GM18502 (cell line): Measurements from ENCODE around the gene PRKCZ.

Experiments used
- ATAC-seq: cut with Tn5 transposase; IDR thresholded peaks from one replicate; pipeline ENCODE4 v1.9.1; 2021; ENCODE audit warnings: mild to moderate bottlenecking; ENCODE audit not compliant: unreplicated experiment, poor library complexity

PRKCZ gene

DNA sequence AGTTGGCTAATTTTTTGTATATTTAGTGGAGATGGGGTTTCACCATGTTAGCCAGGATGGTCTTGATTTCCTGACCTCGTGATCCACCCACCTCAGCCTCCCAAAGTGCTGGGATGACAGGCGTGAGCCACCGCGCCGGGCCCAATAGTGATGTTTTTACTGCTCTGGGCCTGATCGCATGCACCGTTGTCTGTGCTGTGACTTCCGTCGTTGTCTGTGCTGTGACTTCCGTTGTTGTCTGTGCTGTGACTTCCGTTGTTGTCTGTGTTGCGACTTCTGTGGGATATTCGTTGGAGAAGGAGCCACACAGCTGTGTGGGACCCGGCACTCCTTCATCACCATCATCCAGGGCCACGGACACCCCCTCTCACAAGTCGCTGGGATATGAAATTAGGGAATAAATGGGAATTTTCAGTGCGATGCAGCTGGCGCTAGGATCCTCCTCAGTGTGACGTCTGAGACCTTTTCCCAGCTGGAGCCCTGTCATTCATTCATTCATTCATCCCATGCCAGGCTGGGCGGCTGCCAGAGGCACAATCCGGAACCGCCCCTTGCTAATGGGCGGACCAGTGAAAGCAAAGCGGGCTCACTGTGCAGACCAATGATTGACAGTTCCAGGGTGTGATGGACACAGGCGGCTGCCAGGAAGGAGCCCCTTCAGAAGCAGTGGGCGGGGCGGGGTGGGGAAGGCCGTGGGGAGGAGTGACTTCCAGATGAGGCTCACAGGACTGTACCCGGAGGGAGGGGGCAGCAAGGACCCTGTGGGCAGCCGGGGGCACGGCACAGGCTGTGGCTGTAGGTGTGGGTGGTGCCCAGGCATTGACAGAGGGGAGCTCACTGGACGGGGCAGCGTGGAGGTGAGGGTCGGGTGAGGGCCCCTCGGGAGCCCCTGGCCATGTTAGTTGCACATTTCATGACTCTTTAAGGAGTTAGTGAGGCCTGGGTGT lies 48.9 kb downstream of the PRKCZ start:
- ATAC-seq: no peak

DNA sequence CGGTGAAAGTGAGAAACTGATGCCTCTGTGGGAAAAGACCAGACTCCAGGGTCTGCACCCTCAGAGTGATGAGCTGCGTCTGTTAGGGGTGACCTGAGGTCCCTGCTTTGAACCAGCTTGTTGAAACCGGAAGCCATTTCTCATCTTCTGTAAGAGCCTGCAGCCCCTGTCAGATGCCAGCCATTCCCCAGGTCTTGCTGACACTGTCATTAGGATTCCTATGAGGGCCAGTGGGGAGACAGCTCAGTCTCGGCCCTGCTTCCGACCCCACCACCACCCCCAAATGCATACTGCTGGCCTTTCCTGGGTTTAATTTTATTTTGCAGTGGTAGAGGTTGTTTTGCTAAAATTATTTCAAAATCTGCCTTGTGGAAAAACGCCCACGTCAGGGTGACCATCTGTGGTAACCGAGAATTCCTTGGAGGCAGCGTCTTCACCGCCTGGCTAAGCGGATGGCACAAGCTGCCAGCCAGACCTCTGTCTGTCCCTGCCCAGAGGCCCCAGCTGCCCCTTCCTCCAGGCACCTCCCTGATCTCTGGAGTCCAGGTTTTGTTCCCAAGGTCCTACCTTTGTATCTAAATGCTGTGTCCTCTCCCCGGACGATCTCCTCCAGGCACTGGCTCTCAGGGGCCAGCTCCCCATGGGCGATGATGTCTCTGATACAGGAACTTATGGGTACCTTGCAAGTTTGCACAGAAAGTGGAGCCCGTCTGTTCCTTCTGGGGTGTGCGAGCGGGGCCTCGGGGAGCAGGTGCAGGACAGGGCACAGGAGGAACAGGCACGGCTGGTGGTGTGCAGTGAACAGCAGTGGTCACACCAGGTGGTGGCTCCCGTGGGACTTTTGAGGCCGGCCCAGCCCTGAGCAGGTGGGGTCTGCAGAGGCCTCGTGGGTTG lies 49.9 kb downstream of the PRKCZ start:
- no peak for ATAC-seq

DNA sequence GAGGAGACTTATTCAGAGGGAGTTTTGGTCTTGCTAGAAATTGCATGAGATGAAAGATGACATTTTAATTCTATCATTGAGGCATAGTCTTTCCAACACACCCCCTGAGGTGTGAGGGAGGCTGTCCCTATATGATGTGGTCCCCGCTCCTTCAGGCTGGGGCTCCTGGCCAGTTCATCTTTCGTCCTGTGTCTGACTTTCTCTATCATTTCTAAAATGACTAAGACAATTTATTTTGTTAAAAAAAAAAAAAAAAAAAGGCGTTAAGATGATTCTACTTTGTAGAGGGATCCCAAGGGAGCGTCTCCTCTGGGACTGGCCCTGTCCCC lies 50.5 kb downstream of the PRKCZ start:
- no peak for ATAC-seq

DNA sequence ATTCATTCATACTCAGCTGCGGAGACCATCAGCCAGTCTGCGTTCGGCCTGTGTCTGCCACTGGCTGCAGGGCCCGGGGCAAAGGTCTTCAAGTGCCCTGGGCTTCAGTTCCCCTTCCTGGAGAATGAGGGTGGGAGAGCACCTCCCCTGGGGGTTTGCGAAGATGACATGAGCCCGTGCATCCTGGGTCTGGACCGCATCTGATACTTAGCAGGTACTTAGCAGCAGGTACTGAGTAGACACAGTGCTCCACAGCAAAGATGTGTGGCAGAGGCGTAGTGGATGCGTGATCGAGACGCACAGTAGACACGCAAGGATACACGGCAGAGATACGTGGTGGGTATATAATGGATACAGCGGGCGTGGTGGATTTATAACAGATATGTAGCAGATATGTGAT lies 51.3 kb downstream of the PRKCZ start:
- ATAC-seq: no peak

DNA sequence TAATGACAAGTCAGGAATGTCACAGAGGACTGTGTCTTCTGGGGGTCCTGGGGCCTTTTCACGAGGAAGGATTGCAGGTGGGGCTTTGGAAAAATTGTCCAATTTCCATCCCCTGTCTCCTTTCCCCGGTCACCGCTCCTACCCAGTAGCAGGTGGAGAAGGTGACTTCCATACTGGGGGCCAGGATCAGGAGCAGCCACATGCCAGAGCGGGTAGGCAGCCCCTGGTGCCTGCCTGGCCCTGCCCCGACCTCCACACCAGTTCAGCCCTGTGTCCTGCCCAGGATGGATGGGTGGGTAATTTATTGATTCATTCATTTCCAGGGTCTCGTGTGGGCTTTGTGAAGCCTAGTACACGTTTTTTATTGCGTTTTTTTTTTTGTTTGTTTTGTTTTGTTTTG lies 51.7 kb downstream of the PRKCZ start:
- ATAC-seq: no peak

DNA sequence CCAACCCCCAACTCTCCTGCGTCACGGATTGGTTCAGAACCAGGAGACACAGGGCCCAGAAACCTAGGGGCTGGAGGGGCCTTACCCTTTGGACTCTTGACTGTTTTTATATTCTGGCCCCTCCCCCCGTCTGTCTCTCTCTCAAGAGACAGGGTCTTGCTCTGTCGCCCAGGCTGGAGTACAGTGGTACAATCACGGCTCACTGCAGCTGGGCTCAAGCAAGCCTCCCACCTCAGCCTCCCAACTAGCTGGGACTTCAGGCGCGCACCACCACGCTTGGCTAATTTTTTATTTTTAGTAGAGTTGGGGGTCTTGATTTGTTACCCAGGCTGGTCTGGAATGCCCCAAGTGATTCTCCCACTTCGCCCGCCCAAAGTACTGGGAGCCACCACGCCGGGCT lies 52.5 kb downstream of the PRKCZ start:
- ATAC-seq: no peak

DNA sequence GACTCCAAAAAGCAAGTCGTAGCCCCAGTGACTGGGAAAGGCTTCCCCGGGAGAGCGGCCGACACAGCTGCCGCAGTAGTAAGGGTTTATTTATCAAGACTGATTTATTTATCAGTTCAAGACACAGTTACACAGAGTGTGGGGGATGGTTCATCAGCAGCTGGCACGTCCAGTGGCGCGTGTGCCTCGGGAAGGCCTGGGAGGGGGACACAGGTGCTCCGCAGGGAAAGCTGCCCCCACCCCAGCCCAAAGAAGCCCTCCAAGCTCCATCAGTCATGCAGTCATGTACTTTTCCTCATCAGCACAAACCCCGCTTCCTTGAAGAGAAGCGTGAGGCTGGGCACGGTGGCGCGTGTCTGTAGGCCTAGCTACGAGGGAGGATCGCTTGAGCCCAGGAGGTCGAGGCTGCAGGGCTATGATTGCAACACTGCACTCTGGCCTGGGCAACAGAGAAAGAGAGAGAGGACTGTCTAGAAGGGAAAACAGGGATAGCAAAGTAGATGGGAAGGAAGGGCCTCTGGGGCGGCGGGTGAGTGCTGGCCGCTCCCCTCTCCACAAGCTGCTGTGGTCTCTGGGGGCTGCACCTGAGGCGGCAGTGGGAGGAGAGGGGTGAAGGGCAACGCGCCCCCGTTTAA lies 53.2 kb downstream of the PRKCZ start:
- no peak for ATAC-seq

DNA sequence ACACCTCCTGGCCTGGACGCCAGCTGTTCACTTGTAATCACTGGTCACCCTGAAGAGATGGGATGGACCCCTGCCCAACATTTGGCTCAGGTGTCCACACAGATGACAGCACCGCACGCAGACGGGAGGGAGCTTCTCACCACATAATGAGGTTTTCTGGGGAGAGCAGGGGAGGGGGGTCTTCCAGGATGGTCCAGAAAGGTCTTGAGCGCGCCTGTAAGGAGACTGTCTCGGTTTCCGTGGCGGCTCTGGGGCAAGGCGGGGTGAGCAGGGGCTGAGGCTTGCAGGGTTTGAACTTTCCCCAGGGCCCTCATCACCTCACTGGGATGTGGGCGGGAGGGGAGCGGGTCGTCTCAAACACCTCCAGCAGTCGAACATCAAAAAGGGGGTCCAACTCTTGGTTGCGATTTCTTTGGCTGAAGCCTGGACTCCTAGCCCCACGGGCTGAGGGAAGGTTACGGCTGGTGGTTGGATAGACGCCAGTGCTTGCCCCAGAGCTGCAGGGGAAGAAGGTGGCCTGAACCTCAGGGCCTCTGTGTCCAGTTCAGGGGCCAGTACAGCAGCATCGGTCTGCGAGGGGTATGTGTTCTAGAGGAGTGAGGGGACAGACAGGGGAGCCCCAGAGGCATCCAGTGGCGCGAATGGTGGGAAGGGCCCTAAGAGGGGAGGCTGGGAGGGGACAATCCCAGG lies 53.8 kb downstream of the PRKCZ start:
- ATAC-seq: no peak

DNA sequence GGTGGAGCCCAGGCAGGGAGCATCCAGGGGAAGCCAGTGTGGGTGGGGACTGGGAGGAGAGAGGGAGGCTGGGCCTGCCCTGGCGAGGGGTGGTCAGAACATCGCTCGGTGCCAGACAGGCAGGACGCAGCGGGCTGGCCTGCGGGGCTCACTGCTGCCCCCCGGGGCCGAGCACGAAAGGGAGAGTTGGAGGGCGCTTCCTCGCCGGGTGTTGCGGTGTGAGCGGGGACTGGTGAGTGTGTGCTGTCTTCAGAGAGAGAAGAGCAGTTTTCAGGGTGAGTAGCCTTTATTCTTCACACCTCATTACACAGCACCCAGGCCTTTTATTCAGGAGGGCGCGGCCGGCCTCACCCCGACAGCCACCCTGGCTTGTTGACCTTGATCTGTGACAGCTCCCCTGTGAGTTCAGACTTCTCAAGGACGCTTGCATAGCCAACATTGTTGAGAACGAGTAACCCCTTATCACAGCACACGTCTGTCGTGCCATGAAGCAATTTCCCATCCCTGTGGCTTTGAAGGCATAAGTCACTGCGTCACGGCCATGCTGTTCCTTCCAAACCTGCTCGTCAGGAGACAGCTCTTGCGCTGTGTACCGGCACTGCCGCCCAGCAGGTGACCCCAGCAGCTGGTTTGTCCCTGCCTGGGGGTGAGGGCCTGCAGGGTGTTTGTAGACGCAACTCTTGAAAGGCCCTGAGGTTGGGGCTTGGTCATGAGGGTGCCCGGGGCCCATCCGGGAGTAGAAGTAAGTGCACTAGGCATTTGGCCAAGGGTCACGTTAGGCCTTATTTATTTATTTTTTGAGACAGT lies 54.6 kb downstream of the PRKCZ start:
- ATAC-seq: no peak

DNA sequence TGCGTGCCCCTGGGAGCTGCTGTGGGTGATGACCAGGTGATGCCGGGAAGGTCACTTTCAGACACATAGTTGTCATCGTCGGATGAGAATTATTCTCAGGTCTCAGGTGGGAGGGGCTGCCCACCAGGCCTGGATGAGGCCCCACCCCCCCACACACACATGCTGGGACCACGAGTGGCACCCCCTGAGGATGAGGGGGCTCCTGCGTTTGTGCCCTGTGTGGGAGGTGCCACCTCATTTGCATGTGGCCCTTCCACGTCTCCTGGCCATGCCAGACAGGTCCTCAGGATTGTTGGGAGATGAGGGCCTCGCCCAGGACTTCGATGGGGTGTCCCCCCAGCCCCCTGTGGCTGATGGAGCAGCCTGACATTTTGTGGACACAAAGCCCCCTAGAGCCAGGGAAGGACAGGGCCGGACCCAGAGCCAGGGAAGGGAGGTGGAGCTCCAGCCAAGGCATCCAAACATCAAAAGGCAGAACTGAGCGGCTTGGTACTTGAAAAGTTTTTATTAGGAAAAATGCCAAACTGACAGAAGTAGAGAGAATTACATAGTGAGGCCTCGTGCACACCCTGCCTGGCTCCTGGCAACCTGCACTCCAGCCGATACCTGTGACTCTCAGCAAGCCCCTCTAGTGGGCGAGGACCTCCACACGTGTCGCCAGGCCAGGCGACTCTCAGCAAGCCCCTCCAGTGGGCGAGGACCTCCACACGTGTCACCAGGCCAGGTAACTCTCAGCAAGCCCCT lies 55.7 kb downstream of the PRKCZ start:
- no peak for ATAC-seq

DNA sequence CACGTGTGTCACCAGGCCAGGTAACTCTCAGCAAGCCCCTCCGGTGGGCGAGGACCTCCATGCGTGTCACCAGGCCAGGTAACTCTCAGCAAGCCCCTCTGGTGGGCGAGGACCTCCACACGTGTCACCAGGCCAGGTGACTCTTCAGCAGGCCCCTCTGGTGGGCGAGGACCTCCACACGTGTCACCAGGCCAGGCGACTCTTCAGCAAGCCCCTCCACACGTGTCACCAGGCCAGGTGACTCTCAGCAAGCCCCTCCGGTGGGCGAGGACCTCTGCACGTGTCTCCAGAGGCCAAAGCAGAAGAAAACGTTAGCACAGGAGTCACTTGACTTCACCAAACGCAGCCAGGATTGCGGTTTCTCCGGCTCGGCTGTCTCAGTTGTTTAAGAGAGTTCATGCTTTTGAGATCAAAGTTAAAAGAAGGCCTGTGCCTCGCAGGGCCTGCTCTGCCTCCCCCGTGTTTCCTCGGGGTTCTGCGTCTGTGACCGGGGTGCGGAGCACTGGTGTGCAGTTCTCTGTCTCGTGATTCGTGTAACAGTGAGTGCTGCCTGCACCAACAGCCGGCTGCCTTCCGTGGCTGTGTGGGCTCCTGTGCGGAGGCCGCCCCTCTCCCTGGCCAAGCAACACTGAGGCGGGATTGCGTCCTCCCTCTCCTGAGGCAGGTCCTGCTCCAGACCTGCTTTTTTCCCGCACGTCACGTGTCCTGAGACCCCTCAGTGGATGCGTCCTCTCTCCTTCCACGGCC lies 56.6 kb downstream of the PRKCZ start:
- ATAC-seq: no peak

DNA sequence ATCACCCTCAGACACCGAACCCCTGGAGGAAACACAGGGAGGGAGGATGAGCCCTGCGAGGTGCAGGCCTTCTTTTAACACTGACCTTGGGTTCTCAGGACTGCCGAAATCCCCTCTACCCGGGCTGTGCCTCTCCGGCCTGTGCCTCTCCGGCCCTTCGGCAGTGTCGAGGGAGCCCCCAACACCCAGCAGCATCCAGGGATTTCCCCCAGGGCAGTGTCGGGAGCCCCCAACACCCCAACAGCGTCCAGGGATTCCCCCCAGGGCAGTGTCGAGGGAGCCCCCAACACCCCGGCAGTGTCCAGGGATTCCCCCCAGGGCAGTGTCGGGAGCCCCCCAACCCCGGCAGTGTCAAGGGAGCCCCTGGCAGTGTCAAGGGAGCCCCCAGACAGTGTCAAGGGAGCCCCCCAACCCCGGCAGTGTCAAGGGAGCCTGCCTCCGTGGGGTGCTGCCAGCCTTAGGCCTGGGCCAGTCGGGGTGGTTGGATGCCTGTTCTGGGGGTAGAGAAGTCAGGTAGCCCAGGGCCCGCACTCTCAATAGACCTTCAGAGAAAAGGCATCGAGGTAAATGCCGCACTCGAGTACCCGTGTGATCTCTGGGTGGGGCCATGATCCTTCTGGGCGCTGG lies 57.5 kb downstream of the PRKCZ start:
- ATAC-seq: no peak

DNA sequence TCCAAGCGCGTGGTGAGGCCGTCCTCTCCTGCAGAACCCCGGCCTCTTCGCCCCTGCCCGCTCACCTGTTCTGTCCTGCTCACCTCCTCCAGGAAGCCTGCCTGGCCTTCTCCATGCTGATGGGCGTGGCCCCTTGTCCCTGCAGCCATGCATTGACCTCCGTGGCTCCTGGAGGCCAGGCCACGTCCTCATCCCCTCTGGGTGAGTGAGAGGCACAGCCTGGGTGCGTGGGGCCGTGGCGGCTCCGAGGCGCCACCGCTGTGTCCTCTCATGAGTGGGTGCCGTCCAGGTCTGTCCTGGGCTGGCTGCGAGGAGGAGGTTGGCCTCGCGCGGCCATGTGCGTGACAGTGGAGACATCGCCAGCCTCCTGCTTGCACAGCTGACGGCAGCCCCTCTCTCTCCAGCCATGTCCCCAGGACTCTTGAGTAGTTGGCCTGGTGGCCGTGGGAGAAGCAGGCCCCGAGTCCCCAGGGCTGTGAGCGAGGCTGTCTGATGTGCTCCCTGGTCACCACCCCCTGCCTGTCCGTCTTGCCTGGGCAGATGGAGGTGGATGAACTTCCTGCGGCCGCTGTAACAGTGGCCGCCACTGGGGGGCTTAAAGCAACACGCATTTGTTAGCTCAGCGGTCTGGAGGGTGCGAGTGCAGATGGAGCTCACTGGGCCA lies 58.1 kb downstream of the PRKCZ start:
- ATAC-seq: no peak

DNA sequence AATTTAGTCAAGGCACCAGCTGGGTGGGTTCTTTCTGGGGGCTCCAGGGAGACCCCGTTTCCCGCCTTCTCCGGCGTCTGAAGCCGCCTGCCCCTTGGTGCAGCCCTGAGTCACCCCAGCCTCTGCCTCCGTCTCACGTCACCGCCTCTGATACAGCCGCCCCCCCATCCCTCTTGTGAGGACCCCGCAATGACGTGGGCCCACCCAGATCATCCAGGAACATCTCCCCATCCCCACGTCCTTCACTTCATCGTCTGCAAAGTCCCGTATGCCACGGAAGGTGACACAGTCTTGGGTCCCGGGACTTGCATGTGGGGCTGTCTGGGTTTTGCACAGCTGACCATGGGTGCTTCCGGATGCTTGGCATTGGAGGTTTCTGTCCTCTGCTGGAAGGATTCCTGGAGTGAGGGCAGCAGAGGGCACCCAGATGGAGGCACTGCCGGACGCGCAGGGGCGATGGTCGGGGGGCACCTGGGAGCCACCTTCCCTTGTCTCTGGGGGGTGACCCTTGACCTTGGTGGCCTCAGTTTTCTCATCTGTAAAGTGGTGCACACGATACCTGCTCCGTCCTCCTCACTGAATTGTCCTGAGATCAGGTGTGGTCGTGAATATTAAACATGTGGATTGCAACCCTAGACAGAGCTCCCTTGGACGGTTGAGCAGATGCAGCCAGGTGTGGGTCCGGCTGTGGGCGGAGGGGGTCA lies 58.8 kb downstream of the PRKCZ start:
- no peak for ATAC-seq

DNA sequence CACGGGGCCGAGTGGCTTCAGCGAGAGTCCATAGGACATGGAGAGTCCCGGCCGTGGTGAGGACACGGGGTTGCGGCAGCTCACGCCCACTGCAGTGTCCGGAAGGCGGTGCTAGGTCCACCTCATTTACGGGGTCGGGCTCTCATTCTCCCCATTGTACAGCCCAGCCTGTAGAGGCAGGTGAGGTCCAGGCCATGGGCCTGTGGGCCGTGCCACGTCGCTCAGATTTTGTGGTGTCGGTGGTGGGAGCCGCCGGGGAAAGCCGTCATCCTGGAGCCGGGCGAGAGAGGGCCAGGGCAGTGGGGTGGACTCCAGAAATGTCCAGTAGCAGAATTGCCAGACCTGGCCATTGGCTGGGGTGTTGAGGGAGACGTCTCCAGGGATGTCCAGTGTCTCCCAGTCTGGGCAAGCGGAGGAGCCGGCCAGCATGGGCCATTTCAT lies 59.4 kb downstream of the PRKCZ start:
- ATAC-seq: no peak

DNA sequence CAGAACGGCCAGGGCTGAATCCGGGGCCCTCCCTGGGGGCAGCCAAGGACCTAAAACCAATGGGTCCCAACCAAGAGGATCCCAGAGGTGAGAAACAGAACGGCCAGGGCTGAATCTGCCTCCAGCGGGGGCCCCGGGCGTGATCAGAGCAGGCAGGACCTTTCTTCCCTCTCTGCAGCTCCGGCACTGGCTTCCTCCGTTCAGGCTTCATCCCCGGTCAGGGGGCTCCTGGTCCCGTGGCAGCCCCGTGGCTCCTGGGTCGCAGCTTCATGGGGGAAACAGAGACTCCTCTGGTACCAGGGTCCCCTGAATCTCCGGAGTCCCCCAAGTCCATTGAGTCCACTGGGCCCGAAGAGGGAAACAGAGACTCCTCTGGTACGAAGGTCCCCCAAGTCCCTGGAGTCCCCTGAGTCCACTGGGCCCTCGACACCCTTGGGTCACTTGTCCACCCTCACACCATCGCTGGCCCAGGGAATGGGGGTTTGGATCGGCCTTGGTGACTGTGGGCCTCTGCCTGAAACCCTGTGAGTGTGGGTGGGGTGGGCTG lies 60.1 kb downstream of the PRKCZ start:
- no peak for ATAC-seq
